GM12891 (cell line): Measurements from ENCODE around the gene MED20.

Experiments
- DNase-seq: peaks from one replicate; pipeline ENCODE4 v3.0.0; 2011; ENCODE audit warnings: low spot score; ENCODE audit not compliant: insufficient read length
- FAIRE-seq: peaks from 2 replicates; lab custom pipeline; 2011; peaks lifted over from hg19 to GRCh38; lab: Jason Lieb, UNC
- PAX5 ChIP-seq: IDR thresholded peaks from 2 replicates; pipeline ENCODE4 v1.6.1; 2011; ENCODE audit warnings: low read length, moderate library complexity, mild to moderate bottlenecking; ENCODE audit not compliant: insufficient read depth, severe bottlenecking
- POLR2A ChIP-seq: IDR thresholded peaks from 2 replicates; pipeline ENCODE4 v1.6.1; 2011; ENCODE audit warnings: low read depth, low read length, control low read depth
- POLR2AphosphoS5 ChIP-seq: IDR thresholded peaks from 2 replicates; pipeline ENCODE4 v1.6.1; 2011; ENCODE audit warnings: low read depth, low read length, control low read depth
- POU2F2 ChIP-seq: IDR thresholded peaks from 2 replicates; pipeline ENCODE4 v1.6.1; 2011; ENCODE audit warnings: low read depth, mild to moderate bottlenecking, control low read depth, low read length, moderate library complexity
- SPI1 ChIP-seq: IDR thresholded peaks from 2 replicates; pipeline ENCODE4 v1.6.1; 2011; ENCODE audit warnings: low read depth, low read length, control low read depth
- TAF1 ChIP-seq: IDR thresholded peaks from 2 replicates; pipeline ENCODE4 v1.6.1; 2011; ENCODE audit warnings: low read depth, low read length, control low read depth

Gene MED20

DNA sequence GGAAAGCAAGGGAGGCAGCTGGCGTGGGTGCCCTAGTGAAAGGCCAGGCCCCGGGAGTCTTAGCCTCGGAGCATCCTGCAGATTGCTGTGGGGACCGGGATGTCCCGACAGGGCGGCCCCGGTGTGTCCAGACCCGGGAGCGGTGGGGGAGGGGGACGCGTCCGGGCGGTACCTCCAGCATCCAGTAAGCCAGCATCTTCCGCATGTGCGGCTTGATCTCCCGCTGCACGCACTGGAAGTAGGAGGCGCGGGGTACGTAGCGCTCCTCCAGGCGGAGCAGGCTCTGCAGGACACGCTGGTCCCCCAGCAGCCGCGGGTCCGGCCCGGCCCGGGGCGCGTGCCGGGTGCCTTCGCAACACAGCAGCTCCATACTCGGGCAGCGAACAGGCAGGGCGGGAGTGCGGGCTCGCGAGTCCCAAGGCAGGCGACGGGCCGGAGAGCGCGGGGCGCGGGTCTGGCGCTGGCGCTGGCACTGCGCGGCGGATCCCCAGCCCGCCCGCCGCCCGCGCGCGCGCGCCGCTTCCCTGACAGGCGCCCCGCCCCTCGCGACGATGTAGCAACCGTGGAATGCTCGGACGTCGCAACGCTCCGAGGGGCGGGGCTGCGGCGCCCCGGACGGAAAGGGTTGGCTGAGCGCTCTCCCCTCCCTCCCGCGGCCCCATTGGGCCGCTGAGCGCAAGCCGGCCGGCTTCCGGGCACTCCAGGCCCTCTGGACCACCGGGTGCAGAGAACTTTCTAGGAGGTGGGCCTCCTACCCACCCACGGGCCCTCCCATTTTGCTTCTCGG lies 20.5 kb upstream of the MED20 start, which contains the start of gene CCND3:
Gene CCND3, minus strand, starts transcription at position 529 of the 787 bp plus-strand sequence. Its CDS starts 159 bp downstream, at position 370.
- DNase-seq (peak; percentile 78), FAIRE-seq (peak; percentile 89)
- TF ChIP-seq SPI1 (no peak), POLR2AphosphoS5 (no peak; the same call in 1 of the 2 replicates), POU2F2 (no peak; the same call in 1 of the 2 replicates), PAX5 (no peak), TAF1 (no peak), POLR2A (no peak)

DNA sequence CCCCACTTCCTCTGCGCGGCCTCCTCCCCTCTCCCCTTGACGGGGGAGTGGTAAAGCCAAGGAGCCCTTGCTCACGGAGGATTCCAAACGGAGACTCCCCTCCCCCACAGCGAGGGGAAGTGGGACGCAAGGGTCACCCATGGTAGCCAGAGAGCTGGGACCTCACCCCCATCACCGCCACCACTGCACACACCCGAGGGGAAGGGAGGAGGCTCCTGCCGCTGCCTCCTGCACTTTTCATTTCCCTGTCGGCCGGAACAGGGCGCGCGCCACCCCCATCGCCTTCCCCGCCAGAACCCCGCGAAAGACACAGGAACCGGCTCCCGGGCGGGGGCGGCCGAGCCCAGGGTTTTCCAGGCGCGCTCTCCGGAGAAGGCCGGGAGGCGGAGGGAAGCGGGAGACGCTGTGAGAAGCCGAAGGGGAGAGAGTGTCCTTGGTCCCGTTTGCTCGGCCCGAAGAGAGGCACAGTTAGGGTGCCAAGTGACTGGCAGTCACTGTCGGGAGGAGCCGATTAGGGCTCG lies 19.9 kb upstream of the MED20 start:
- FAIRE-seq (no peak), DNase-seq (no peak)
- TF ChIP-seq PAX5 (no peak), TAF1 (no peak), POLR2A (no peak), SPI1 (peak; percentile 59), POLR2AphosphoS5 (no peak), POU2F2 (peak; percentile 33; the same call in 1 of the 2 replicates)

DNA sequence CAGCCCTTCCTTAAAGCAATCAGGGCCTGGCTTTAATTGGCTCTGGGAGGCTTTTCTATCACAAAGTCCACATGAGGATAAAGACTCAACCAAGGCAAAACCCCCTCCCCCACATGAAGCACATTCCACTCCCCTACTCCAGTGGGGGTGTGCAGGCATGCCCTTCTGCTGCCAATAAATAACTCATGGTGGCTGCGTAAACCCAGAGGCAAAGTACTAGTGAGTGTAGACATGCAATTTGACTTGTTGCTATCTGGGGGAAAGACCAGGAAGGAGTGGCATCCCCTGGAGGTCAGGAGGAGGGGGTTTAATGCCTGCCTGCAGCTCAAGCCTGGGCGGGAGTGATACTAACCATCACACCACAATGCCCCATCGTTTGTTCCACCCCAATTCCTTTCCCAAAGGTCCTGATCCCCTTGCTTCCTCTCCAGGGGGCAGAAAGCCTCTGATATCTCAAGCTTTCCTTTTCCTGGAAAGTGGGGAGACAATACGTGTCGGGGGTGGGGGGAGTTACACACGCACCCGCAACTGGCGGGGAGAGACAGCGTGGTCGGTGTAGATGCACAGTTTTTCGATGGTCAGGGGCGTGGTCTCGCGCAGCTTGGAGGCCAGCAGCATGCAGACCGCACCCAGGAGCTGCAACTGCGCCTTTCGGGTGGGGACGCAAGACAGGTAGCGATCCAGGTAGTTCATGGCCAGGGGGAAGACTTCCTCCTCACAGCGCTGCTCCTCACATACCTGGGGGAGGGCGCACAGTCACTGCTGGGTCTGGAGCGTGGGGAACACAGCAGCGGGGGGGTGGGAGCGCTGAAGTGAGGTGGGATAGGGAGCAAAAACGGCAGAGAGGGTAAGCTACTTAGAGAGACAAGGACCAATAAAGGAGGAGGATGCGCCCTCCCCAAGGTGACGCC lies 19.2 kb upstream of the MED20 start:
- DNase-seq: no peak

DNA sequence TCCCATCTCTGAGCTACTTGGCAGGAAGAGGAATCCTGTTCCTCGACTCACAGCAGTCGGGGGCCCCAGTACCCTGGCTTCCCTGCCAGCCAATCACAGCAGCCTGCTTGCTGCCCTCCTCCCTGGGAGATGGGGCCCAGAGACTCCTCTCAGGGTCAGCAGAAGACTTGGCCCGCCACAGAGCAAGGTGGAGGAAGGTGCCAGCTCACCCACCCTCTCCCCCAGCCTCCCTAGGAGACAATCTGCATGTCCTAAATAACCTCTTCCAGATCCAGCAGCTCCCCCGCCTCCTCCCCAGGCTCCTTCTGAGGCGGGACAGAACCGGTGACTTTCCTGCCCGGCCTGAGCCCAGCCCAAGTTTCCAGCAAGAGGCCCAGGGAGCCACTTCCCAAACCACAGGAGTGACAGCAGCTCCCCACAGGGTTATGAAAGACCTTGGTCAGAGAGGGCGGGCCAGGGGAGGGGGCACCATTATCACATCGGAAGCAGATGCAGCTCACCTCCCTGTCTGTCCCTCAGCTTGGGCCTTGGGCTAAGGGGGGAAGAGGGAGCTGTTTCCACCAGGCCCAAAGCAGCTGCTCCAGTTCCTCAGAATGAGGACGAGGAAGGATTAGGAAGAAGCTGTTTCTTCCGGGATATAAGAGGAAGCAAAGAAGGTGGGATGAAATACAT lies 18.4 kb upstream of the MED20 start:
- no peak for TF ChIP-seq POLR2AphosphoS5
- no peak for TF ChIP-seq PAX5
- no peak for TF ChIP-seq POLR2A
- no peak for TF ChIP-seq SPI1
- no peak for TF ChIP-seq POU2F2
- no peak for TF ChIP-seq TAF1
- FAIRE-seq (no peak), DNase-seq (no peak)

More for the DNA sequence above, 19.2 kb upstream of the MED20 start:
- FAIRE-seq: peak; percentile 83
- TF ChIP-seq POLR2AphosphoS5 (no peak), PAX5 (no peak), SPI1 (no peak), POU2F2 (no peak), TAF1 (no peak)

DNA sequence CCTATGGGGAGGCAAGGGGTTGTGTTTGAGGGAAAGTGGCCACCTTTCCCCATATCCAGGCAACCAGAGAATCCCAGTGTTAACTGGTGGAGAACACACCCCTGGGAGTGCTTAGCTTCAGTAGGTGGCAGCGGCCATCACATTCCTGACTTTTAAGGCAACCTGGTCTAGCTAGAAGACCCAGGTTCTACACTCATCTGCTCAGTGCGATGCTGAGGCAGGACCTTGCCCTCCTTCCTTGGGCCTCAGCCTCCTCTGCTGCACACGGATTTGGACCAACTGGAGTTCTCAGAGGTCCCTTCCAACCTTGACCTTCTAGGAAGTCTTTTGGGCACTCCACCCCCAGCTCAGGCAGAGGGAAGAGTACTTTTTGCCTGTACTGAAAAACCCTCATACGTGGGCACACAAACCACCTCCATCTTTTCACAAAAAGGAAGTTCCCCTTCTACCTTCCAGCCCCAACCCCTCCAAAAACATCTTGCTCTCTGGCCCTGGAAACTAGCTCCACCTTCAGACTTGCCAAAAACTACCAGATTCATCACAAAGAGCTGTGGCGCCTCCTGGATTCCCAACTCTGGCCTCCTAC lies 17.7 kb upstream of the MED20 start:
- FAIRE-seq: no peak

DNA sequence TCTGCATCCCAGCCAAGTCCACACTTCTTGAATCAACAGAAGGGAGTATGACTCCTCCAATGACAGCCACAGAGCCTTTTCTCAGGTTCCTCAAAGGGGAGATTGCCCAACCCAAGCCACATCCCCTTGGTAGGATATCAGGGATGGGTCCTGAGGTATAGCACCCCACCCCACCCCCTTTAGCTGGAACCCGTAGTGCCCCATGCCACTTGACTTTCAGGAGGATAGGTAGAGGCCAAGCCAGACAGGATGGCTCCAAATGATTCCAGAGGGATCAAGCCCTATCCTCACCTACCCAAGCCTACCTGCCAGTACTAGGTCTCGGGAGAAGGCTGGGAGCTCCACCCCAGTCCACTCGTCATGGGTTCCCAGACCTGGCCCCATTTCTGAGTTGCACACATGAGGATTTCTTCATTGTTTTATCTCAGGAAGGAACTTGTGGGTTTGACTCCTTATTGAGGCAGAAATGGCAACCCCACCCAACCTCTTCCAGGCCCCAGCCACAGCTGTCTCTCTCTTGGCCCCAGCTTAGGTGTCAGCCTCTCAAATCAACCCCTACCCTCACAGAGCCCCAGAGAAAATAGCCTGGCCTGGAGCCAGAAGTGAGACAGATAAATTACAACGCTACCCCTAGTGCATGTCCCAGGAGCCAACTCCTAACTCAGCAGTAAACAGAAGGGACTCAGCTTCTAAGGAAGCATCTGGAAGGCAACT lies 17.1 kb upstream of the MED20 start:
- DNase-seq: no peak
- FAIRE-seq: no peak
- TF ChIP-seq POU2F2 (no peak), TAF1 (no peak), POLR2A (no peak), SPI1 (no peak)

More for the DNA sequence above, 17.7 kb upstream of the MED20 start:
- DNase-seq: no peak
- TF ChIP-seq POLR2AphosphoS5: no peak

DNA sequence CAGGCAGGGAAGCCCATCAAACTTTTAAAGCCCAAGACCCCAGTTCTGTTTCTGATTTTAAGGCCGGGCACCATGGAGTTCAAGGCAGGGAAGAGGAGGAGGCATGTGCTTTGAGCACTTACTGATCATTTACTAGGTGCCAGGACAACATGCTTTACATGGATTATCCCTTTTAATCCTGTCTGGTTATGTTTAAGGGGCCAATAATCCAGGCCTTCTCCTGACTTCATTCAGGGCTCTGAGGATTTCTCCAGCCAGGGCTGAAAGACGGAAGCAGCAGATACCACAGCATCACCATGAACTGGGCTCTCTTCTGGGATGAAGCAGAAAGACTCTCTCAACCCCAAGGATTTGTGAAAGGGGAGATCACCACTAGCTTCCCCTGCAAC lies 16.5 kb upstream of the MED20 start:
- TF ChIP-seq POLR2AphosphoS5: no peak
- no peak for TF ChIP-seq POLR2A
- TF ChIP-seq POU2F2: no peak
- TF ChIP-seq TAF1: no peak
- TF ChIP-seq PAX5: no peak
- no peak for TF ChIP-seq SPI1
- FAIRE-seq (no peak), DNase-seq (no peak)

DNA sequence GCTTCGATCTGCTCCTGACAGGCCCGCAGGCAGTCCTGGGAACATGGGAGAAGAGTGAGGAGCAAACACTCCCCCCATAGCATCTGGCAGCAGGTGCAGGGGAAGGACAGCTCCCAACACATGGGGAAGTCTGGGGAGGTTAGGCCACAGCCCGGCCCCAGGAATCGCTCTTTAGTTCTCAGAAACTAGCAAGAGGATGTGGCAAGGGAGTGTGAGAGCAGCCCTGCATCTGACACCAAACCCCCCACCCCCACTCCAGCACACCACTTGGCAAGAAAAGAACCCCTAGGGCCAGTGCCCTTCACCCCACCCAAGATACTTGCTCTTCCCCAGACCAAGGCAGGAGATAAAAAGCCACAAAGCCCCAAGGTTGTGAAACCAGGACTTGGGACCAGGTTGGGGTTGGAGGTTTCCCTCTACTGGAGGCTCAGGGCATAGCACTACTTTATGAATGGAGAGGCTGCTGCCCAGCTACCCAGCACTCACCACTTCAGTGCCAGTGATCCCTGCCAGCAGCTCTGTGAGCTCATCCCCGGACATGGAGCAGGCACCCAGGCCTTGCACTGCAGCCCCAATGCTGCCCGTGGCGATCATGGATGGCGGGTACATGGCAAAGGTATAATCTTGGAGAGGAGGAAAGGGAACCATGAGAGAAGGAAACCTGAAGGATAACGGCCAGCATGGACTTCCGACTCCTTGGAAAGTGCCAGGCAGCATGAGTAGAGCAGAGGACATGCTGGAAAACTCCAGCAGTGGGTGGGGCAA lies 15.3 kb upstream of the MED20 start:
- peak; percentile 89 for FAIRE-seq

More for the DNA sequence above, 15.3 kb upstream of the MED20 start:
- no peak for TF ChIP-seq SPI1
- no peak for TF ChIP-seq TAF1
- TF ChIP-seq POLR2AphosphoS5: no peak; the same call in 1 of the 2 replicates
- no peak for TF ChIP-seq PAX5
- 0 out of 2 replicates have a peak, but pooled peaks have one; percentile 11 for TF ChIP-seq POU2F2
- no peak for TF ChIP-seq POLR2A
- peak; percentile 58 for DNase-seq
